ENCODE results near the gene FTO.
A peak's percentile ranks its signal among the peaks of the same experiment; 100 is the strongest.

FTO gene

DNA sequence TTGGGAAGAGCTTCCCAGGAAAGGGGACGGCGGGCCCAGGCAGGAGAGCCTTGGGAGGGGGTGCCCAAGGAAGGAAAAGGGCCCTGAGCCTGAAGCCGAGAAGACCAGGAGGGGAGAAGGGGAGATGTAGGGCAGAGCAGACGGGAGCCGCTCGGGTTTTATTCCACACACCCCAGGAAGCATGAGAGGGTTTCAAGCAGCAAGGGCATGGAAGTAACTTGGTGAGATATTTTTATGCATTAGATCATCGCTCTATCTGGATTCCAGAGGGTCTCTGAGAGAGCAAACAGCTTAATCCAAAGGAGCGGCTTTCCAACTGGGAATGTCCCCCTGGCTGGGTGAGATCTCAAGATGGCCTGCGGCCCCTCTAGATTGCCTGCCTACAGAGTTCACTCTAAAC is 411.6 kb downstream of the FTO start:
- DNase-seq (ENCODE audit: low read depth, low spot score) = no peak

DNA sequence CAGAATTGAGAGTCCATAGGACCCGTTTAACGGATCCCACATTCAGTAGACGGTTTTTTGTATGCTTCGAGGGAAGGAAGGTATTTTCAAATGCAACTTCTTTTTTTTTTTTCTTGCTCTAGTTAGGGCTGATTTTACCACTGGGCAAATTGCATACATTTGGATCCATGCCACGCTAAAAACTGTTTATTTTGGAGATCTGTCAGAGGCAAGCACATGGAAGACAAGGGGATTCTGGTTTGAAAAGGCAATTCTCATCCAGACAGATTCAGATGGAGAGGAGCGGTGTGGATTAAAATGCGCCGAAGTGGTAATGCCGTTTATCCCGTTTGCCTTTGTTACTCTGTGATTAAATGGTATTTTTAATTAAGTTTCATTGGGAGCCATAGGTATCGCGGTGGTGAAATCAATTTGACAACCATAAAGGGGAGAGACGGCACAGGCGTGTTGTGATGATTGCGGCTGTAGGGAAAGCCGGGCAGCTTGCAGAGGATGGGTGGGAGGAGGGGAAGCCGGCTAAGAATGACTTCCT is 412.2 kb downstream of the FTO start:
- no peak for DNase-seq (ENCODE audit: low read depth, low spot score)

DNA sequence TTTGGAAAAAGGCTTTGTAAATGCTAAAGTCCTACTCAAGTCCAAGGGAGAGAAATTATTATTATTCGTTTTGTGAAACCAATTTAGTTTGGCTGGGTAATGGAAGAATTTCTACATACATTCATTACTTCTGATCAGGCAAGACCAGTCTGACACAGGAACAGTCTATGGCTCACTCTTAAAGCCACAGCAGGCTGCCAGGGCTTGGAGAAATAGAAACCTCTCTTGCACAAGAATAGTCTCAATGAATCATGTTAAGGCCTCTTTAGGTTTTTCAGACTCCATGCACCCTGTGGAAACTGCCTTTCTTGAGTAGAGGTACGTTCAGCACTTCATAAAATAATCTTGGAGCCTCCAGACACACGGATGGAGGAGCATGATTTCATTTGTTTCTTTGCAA is 414.9 kb downstream of the FTO start:
- DNase-seq (ENCODE audit: low read depth, low spot score) = no peak

DNA sequence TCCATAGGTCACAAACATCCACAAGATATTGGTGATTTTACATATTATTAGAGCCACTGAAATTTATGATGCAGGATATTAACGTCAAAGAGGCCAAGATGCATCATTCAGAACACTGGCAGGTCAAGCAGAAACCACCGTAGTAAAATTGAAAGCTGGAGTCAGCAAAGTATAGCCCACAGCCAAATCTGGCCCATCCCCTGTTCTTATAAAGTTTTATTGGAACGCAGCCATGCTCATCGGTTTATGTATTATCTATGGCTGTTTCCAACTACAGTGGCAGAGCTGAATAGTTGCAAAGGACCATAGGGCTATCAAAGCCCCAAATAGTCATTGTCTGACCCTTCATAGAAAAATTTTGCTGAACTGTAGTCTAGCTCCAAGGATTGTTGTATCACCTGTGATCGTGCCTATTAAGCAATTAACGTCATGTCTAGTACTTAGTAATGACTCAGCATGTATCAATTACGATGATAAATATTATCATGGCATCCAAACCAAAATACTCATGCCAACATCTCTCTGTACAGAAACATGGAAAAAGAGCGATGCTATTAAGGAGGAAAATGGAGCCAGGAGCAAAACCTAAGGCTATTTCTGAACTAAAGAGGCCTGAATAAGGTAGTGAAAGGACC is 417.0 kb downstream of the FTO start:
- no peak for DNase-seq (ENCODE audit: low read depth, low spot score)

DNA sequence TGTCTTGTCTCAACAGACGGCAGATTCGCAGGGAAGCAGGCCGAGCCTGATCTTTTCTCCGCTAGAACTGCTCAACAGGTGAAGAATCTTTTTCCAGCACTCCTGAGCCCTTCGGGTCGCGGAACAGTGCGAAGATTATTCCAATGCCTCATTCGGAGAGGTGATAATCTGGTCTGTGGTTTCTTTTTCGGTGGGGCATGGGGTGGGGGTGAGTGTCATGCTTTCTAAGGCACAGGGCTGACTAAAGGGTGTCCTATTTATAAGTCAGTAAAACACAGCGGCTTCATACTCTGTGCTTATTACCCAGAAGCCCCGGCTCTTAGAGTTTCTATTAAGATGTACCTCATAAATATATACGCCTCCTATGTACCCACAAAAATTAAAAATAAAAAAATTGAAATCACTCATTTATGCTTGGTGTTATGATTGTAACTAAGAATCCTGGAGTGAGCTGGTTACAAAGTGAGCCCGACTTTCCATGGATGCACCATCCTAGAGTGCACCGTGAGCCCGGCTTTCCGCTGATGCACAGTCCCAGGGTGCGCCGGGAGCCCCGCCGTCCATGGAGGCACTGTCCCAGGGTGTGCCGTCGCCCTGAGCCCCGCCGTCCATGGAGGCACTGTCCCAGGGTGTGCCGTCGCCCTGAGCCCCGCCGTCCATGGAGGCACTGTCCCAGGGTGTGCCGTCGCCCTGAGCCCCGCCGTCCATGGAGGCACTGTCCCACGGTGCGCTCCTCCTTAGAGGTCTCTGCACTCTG is 417.8 kb downstream of the FTO start:
- no peak for DNase-seq (ENCODE audit: low read depth, low spot score)

DNA sequence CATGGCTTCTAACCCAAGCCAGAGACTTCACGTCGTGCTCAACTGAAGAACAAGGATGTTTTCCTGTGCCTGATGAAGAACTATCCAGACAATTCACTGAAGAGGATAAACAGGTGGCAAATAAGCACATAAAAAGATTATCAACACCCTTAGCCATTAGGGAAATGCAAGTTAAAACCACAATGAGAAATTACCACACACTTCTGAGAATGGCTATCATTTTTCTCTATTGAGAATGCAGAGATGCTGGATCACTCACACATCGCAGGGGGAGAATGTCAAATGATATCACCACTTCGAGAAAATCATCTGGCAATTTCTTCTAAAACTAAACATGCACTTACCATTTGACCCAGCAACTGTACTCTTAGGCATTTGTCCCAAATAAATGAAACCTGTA is 419.8 kb downstream of the FTO start:
- no peak for DNase-seq (ENCODE audit: low read depth, low spot score)

DNA sequence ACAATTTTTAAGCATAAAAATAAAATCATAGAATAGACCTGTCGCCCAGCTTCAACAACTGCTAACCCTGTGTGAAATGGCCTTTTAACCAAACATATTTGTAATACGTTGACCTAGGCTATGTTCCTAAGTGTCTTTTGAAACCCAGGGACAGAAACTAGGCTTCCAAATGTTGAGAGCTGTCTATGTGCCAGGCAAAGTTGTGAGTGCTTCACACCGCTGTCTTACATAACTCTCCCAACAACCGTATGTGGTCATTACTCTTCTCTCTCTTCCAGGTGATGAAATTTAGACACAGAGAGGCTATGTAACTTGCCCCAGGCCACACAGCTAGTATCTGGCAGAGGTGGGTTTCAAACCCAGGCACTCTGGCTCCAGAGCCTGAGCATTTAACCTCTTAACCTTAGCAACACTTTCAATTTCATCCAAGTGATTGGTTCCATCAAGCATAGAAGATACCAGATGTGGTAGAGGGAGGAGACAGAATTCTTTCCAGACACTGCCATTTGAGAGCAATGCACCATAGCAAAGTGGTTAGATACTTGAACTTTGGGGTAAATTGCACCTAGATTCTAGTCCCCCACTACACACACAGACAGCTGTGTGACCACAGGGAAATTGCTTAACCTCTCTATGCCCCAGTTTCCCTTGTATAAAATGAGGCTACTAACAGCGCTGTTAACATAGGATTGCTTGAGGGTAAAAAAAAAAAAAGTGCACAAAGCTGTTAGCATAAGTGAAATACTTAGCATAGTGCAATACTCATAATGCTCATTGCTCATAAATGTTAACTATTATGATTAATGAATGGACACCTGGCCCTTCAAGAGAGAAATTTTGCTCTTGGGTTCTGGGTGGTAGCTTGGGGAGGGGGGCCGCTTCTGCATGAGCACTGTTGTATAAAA is 422.0 kb downstream of the FTO start:
- no peak for DNase-seq (ENCODE audit: low read depth, low spot score)

DNA sequence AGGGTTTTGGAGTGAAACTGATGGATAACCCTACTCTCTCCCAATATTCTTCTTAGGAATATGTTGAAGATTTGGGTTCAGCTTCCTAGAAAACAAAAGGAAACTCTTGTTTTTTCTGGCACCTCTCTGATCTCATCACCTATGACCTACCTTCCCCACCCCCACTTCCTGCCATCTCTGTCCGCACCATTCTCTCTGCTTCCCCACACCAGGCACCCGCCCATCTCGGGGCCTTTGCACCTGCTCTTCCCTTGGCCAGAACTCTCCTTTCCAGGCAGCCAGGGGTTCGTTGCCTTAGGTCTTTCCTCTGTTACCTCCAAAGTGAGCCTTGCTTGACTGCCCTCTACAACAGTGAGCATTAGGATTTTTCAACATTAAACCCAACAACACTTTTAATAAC is 423.0 kb downstream of the FTO start:
- no peak for DNase-seq (ENCODE audit: low read depth, low spot score)

DNA sequence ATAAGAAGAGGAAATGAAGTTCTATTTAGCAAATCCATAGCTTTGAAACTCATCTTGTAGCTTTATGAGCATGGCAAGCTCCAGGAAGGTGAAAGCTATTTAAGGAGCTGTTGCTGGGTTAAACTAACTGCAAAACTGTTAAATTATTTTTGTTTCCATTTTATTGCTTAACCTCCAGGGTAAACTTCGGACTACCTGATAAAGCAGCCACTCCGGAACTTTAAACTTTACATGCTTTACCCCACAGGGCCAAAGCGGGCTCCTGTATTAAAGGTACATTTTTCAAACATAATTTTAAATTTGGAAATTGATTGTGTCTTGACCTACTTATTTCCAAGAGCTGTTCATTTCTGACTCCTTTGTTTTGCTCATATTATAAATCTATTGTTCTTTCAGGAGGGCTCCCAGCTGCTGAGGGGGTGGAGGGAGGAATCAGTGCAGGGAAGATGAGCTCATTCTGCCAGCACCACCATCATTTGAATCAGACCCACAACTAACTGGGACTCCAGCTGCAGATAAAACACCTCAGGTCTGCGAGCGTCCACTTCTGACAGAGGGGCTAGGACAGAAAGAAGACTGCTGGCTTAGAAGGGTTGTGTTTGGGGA is 424.8 kb downstream of the FTO start:
- no peak for DNase-seq (ENCODE audit: low read depth, low spot score)

DNA sequence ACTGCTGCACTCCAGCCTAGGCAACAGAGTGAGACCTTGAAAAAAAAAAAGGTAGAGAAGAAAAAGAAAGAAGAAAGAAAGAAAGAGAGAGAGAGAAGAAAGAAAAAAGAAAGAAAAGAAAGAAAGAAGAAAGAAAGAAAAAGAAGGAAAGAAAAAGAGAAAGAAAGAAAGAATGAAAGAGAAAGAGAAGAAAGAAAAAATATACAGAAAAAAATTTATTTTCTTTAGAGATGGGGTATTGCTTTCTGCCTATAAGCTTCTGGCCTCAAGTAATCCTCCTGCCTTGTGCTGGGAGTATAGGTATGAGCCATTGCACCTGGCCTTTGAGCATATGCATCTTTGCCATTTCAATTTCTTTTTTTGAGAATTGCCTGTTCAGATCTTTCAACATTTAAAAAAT is 425.9 kb downstream of the FTO start:
- no peak for DNase-seq (ENCODE audit: low read depth, low spot score)

DNA sequence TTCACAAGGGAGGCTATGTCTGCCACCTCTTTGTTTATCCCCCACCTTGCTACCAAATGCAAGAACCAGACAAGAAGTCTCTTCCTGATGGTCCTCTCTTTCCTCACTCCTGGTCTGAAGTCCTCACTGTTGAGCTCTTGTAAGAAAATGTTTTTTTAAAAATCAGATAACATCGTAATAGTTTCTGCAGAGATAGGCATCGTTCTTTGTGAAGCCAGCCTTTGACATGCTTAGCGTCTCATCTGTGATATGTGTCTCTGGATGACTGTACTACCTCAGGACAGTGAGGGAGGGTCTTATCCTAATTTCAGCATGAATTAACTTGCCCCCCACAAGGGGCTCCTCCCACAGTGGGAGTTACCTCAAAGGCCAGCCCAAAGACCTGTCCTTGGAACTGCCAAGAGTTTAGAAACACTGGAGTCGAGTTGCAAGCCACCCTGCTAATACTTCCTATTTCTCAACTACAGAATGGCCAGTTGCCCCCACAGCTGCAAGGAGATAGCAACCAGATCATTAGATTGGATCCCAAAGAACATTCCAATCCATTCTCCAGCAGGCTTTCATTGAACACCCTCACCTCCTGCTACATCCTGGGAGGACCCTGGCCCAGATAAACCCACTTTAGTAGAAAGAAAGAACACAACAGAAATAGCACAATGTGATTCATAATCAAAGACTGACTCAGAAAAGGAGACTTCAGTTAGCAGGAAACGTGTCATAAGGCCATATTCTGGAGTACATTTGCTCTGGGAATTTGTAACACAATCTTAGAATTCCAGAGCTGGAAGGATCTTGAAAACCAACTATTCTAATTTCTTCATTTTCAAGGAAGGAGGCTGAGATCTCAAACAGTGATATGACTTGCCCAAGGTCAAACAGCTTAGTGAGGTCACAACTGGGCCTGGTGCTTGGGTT is 431.7 kb downstream of the FTO start:
- DNase-seq (ENCODE audit: low read depth, low spot score) = no peak

DNA sequence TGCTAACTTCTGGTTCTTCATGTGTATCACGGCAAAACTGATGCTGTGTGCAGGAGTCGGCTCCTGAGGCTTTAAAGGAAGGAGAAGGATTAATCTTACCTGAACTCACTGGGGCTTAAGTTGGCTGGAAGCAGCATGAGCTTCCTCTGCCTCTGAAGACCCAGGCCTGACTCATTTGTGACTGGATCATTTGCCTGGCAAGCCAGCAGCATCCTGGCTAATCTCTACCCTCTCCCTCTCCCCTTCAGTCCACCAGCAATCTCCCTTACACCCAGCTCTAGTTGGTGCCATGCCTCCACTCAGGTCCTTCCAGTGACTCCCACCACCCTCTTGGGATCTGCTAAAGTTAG is 432.3 kb downstream of the FTO start:
- DNase-seq (ENCODE audit: low read depth, low spot score) = peak; percentile 20

DNA sequence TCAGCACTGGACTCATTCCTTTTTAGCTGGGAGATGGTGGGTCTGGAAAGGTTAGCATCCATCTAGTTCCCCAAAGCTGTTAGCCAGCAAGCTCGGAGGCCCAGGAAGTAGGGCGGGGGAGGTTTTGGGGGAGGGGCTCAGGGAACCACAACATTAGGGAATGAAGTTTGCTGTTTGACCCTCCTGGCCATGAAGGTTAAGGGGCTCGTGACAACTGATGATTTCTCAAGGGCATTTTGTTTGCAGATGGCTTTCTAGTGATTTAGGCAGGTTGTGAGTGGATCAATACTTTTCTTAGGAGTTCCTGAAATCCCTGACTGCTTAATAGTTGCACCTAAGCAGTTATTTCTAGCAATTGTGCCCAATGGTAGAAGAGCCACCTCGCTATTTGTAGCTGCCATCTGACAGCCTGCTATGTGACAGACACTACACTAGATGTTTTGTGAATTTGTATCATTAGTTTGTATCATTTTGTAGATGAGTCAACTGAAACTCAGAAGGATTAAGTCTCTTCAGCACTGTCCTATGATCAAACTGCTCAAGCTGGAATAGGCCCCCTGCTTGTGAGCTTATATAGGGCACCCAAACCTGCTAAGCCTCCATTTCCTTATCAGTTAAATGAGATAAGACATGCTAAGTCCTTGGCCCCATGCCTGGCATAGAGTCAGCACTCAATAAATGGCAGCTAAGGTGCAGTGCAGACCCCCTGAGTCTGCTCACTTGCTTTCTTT is 436.3 kb downstream of the FTO start:
- DNase-seq (ENCODE audit: low read depth, low spot score) = no peak

DNA sequence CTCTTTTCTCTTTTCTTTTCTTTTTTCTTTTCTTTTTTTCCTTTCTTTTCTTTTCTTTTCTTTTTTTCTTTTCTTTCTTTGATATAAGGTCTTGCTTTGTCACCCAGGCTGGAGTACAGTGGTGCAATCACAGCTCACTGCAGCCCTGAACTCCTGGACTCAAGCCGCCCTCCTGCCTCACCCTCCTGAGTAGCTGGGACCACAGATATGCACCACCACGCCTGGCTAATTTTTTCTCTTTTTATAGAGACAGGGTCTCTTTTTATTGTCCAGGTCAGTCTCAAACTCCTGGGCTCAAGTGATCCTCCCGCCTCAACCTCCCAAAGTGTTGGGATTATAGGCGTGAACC is 436.8 kb downstream of the FTO start:
- DNase-seq (ENCODE audit: low read depth, low spot score) = no peak

DNA sequence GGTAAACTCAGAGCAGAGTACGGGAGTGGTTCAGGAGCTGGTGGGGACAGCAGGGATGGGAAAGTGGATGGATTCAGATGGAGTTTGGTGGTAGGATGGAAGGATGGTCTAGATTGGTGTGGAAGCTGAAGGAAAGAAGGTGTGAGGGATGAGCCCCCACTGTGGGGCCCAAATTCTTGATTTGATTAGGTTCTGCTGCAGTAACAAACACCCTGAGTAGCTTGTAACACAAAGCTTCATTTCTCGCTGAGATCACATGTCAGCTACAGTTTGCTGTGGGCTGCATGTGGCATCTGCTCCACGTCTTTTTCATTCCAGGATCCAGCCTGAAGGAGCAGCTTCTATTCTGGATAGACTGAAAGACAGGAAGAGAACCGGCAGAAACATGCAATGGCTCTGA is 438.8 kb downstream of the FTO start:
- DNase-seq (ENCODE audit: low read depth, low spot score) = no peak

DNA sequence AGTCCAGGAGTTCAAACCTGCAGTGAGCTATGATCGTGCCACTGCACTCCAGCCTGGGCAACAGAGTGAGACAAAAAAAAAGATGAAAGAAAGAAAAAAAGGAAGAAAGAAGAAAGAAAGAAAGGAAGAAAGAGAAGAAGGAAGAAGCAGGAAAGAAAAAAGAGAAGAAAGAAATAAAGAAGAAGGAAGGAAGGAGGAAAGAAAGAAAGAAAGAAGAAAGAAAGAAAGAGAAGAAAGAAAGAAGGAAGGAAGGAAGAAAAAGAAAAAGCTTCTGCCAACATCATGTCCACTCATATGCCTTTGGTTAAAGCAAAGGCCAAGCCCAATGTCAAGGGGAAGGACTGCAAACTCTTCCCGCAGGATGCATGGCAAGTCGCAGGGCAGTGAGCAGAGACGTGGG is 439.5 kb downstream of the FTO start:
- no peak for DNase-seq (ENCODE audit: low read depth, low spot score)

DNA sequence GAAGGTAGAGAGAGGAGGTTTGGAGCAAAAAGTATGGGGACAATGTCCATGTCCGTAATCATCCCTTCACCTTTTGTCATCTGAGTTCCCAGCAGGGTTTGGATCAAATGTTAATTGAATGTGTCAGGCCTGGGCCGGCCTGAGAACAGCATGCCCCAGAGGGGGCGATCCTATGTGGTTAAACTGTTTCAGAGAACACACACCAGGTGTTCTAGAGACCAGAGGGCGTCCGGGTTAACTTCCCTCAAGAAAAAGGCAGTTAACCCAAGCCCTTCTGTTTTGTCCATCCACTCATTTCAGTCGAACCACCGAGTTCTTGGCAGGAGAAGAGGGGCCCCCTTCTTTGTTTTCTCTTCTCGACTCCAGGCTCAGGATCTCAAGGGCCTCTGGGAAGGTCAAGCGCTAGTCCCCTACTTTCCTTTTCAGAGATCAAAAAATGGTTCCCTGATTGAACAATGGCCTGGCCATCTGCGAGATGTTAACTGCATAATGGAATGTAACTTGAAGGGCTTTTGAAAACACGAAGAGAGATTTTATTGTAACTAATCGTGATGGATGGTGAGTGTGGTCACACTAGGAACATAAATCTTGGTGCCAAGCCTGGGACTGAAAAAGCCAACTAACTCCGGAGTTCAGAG is 440.1 kb downstream of the FTO start:
- DNase-seq (ENCODE audit: low read depth, low spot score) = peak; percentile 9

DNA sequence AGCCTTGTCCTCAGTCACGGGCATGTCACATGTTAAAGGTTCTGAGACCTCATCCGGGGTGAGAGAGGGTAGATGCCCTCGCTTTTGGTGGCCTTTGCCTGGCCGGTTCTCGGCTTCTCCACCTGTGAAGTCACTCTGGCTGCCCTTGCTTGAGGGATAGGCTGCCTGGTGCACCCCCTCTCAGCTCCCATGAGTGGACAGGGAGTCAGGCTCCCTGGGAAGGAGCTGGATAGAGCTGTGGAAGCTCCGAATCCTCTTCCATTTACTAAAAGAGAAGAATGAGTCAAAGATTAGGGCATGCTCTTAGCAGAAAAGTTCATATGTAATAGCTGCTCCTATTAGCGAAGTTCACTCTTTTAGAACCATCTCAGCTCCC is 440.6 kb downstream of the FTO start:
- DNase-seq (ENCODE audit: low read depth, low spot score) = no peak

DNA sequence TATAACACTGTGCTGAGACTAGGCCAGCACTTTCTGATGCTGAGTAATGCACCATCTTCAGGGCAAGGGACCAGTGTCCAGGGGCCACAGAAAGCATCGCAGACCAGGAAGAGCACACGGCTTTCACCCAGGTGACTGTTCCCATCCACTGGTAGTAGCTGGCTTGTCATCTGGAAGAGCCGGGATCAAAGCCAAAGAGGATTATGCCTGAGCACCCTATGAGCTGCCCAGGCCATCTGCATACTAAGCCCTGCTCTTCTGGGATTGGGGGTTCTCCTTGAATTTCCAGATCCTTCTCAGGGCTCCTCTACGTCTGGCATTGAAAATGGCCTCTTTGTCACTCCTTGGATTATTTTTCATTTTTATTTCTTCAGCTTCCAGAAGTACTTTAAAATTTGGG is 441.9 kb downstream of the FTO start:
- DNase-seq (ENCODE audit: low read depth, low spot score) = no peak

DNA sequence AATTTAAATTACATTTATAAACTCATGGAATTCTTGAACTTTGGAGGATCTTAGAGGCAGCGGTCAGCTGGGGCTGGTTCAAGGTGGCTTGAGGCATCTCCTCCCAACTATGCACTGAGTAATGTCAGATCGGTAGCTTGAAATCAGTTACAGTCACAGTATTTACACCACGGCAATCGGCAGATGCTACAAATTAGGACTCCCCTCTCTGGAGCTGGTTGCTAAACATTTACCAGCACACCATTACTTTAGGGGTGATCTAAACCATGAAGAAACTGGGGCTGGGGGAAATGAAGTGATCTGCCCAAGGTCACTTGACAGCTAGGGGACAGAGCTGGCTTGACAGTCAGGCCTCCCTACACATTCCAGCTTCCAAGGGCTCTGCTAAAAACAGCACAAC is 445.0 kb downstream of the FTO start:
- DNase-seq (ENCODE audit: low read depth, low spot score) = no peak

All from ELF-1 (cell line).